ENCODE results near the gene CMTM8.

CMTM8 gene

GRCh38 chr3:32276279-32276841 is 37.9 kb downstream of the CMTM8 start:
- DNase-seq (ENCODE audit: low read depth in 2 of 2): no peak

- no peak for DNase-seq (ENCODE audit: low read depth in 2 of 2)
Measured at GRCh38 chr3:32278714-32279113, 40.2 kb downstream of the CMTM8 start.

DNA sequence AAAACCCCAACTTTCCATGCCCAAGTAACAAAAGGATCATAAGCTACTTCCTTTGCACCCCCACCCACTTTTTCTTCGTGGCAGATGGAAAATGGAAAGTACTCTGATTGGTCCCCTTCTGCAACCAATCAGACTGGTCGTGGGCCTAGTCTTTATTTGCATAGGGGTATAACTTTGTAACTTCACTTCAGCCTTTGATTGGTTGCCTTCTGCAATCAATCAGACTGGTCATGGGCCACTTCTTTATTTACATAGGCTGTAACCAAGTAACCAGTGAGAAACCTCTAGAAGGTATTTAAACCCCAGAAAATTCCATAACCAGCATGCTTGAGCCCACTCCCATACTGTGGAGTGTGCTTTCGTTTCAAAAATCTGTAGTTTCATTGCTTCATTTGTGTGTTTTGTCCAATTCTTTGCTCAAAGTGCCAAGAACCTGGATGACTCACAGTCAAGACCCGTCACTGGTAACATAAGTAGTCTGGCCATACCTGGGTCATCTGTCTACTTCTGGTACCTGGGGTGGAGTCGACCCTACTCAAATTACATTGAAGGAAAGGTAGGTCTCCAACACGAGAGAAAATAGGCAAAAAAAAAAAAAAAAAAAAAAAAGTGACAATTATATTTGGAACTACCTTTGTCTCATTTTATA is 41.9 kb downstream of the CMTM8 start:
- no peak for DNase-seq (ENCODE audit: low read depth in 2 of 2)

- no peak for DNase-seq (ENCODE audit: low read depth in 2 of 2)
Measured at GRCh38 chr3:32281570-32282106, 43.2 kb downstream of the CMTM8 start.

DNA sequence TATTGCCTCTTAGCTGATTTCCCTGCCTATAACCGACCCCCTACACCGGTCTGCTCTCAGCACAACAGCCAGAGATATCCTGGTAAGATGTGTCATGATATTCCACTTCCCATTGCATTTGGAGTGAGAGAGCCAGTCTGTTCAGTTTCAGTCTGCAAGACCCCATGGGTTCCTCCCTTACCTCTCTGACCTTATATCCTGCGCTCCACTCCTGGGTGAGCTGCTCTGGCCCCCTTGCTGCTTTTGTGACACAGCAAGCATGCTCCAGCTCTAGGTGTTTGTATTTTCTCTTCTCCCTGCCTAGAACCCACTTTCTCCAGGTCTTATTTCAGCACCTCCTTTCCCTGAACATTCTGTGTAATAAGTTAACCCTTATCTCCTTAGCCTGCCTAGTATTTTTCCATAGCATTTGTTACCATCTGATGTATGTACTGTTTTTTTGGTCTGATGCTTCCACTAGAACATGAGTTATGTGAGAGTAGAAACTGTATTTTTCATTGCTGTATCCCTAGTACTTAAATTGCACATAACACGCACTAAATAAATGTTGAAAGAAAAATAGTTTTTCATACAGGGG is 44.2 kb downstream of the CMTM8 start:
- no peak for DNase-seq (ENCODE audit: low read depth in 2 of 2)

DNA sequence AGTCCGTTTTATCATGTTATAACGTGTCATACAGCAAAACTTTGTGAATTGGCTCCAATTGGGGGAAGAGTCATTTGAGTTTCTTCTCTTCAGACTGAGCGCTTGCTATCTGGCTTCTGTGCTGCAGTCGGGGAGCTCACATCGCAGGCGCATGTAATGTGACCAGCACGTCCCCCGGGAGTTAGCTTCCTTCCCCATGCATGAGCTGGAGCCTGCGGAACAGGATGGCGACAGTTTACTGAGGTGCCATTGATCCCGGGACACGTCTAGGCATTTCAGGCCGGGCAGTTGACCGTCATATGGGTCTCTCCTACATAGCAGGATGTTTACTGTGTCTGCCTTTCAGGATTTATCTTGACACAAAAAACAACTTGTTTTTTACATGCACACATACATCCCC is 44.8 kb downstream of the CMTM8 start:
- no peak for DNase-seq (ENCODE audit: low read depth in 2 of 2)

DNA sequence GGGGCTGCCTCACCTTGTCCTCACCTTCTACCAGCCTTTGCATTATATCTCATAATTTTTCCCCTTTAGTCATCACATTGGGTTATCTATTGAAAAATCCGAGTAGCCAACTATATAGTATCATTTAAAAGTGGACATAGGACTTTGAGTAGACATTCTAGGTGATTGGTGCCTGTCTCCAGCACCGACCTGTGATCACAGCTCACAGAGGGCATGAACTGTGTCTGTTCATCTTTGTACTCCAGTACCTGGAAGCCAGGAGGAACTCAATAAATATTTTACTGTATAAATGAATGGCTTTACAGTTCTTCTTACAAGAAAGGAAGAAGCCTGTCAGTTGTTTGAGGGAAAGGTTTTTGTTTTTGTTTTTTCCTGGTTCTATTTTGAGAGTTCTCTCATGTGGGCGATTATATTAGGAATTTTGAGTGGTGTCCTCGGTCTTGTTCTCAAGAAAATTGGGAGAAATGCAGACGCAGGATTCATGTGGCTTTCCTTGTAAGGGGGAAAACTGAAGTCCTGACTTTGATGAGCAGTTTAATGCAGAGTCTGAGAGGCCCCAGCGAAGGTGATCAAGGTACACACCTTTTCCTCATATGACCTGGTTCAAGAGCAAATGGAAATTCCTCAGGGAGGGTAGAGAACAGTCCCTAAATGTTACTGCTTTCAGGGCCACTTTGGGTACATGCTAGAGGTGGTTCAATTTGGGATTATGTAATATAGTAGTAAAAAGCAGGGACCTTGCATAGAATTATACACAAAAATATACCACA is 46.1 kb downstream of the CMTM8 start:
- no peak for DNase-seq (ENCODE audit: low read depth in 2 of 2)

DNA sequence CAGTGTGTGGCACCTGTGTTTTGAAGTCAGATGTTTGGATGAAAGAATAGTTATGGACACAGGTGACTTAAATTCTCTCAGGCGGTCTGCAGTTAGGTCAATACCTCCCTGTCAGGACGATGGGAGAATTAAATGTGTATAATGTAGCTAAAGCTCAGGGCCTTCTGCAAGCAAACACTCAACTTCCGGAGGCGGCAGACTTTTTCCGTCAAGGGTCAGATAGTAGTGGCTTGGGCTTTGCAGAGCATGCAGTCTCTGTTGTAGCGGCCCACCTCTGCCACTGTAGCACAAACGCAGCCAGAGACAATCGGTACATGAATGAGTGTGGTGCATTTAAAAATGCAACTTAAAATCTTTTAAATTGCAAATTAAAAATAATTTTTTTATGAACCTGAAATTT is 47.4 kb downstream of the CMTM8 start:
- DNase-seq (ENCODE audit: low read depth in 2 of 2): no peak

GRCh38 chr3:32288819-32289218 is 50.3 kb downstream of the CMTM8 start:
- DNase-seq (ENCODE audit: low read depth in 2 of 2): no peak

- no peak for DNase-seq (ENCODE audit: low read depth in 2 of 2)
Measured at GRCh38 chr3:32290619-32291018, 52.1 kb downstream of the CMTM8 start.

DNA sequence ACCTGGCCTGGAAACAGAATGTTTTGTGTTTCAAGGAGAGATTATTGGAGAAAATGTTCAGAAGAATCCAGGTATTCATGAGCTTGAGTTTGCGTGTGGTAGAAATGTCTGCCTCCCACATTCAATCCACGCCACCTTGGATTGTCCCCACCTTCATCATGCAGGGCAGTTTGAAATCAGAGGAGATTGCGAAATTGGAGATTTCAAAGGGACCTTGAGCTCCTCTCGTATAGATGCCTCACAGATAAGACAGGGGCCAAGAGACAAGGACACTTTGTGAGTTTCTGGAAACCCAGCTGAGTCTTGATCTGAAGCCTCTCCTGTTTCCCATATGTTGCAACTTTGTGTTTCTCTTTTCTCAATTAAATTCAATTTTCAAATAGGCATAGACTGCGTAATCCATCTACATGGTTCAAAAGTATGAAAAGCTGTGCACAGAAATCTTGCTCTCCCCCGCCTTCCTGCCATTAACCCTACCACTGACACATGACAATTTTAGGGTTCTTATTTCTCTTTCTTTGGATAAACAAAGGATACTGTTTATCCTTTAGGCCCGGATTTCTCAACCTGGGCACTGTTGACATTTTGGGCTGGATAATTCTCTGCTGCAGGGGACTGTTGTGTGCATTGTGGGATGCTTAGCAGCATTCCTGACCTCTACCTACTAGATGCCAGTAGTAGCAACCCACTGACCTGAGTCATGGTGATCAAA is 53.8 kb downstream of the CMTM8 start:
- no peak for DNase-seq (ENCODE audit: low read depth in 2 of 2)

GRCh38 chr3:32293903-32294302 is 55.4 kb downstream of the CMTM8 start:
- DNase-seq (ENCODE audit: low read depth in 2 of 2): no peak

DNA sequence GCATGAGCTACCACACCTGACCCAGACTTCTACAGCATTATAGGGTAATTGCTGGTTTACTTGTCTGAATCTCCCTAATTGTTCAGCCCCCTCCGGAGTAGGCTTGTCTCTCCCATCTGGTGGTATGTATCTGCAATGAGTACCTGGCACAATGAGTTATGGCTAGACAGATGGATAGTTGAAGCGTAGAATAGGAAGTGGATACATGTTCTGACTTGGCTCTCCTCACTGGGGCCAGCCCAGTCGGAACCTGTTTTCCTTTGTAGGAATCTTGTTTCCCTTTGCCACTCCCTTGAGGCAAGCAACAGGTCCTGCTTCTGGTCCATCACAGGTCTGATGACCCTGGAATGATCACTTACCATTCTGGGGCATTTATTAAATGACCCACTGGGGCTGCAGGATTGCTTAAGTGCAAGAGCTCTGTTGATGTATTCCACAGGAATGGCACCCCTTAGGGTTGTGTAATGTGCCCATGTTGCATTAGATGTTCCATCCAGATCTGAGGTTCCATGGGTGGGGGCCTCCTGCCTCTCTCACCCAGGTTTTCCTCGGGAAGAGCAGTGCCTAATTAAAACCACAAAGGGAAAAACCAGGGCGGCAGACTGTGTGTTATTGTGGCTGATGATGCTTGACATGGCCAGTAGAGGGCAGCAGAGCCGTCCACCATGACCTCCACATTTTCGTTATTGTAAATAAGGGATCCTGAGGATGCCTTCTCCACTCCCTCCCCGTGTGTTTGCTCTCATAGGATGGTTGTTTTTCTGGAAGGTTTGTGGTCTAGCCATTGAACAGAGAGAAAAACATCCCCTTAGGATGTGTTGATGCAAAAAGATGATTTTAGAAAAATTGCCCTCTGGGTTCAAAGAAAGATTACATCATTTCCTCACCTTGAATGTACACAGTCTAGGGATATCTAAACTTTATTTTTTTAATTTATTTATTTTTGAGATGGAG is 58.0 kb downstream of the CMTM8 start:
- DNase-seq (ENCODE audit: low read depth in 2 of 2): peak; percentile 12 to 15

- no peak for DNase-seq (ENCODE audit: low read depth in 2 of 2)
Measured at GRCh38 chr3:32297366-32297765, 58.9 kb downstream of the CMTM8 start.

- DNase-seq (ENCODE audit: low read depth in 2 of 2): no peak
Measured at GRCh38 chr3:32301426-32301825, 62.9 kb downstream of the CMTM8 start.

- peak in 1 of 2 experiments; percentile 1 for DNase-seq (ENCODE audit: low read depth in 2 of 2)
Measured at GRCh38 chr3:32302601-32303398, 64.3 kb downstream of the CMTM8 start.

GRCh38 chr3:32303399-32303747 is 64.9 kb downstream of the CMTM8 start:
- no peak for DNase-seq (ENCODE audit: low read depth in 2 of 2)

GRCh38 chr3:32303977-32304881 is 65.7 kb downstream of the CMTM8 start:
- no peak for DNase-seq (ENCODE audit: low read depth in 2 of 2)

DNA sequence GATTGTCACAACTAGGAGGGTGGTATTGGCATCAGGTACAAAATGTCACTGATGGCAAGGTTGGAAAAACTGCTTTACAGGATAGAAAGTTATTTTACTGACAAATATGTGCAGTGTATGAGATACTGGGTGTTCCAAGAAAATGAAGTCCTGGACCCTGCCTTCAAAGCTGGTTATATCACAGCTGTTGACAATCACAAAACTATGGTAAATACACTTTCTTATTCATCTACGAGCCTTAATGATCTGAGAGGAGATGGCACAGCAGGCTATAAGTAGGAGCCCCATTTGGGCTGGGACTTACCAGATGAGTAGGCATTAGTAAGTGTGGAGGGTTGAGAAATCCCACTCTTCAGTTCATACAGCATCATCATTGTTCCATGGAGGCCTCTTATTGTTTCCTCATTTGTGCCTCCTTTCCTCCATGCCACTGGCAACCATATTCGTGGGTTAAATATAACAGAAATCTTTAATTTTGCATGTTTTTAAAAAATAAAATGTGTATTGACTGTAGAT is 66.9 kb downstream of the CMTM8 start:
- no peak for DNase-seq (ENCODE audit: low read depth in 2 of 2)
